HEK293 (cell line): ENCODE results near the gene WASF3.

Experiments
- CTCF ChIA-PET: fragments of 350-600 bp; formaldehyde crosslinking; extraction: SDS; loops from one replicate; lab custom pipeline; 2021; ENCODE audit warnings: antibody characterized with exemption; lab: Yijun Ruan, JAX
- POLR2A ChIA-PET: fragments of 300-600 bp; formaldehyde crosslinking; extraction: SDS; loops from one replicate; lab custom pipeline; 2020; ENCODE audit warnings: antibody characterized with exemption, inconsistent platforms; lab: Yijun Ruan, JAX
- H3K27ac ChIP-seq: fragments of 200-500 bp; sonication (Bioruptor generic); 2 replicates; pipeline ENCODE4 v1.5.1; 2014; ENCODE audit warnings: low read depth, low read length, control low read depth, inconsistent platforms; ENCODE audit errors: extremely low read depth
- H3K36me3 ChIP-seq, 2 experiments: fragments of 200-500 bp in 1 of 2; sonication (Bioruptor generic) in 1 of 2; 1 replicate in 1 of 2; 2 replicates in 1 of 2; pipeline ENCODE4 v1.5.1; 2014 to 2017; ENCODE audit warnings: inconsistent platforms in 2 of 2, low read length in 2 of 2; ENCODE audit not compliant: control insufficient read depth in 2 of 2, insufficient read depth in 1 of 2
- H3K4me1 ChIP-seq: fragments of 200-500 bp; sonication (Bioruptor generic); 2 replicates; pipeline ENCODE4 v1.5.1; 2014; ENCODE audit warnings: mild to moderate bottlenecking, low read length, inconsistent platforms; ENCODE audit not compliant: control insufficient read depth, insufficient read depth
- H3K4me3 ChIP-seq: 2 replicates; pipeline ENCODE4 v1.5.1; 2011; ENCODE audit warnings: low read depth, mild to moderate bottlenecking, control low read depth, low read length, moderate library complexity
- H3K9me3 ChIP-seq: fragments of 200-500 bp; sonication (Bioruptor generic); 2 replicates; pipeline ENCODE4 v1.5.1; 2014; ENCODE audit warnings: low read depth, low read length, inconsistent platforms; ENCODE audit not compliant: control insufficient read depth, insufficient read depth
- GFI1B ChIP-seq: fragments of 450-650 bp; formaldehyde crosslinking; IDR thresholded peaks from 2 replicates; pipeline ENCODE4 v1.5.1; 2016; ENCODE audit warnings: missing biosample characterization, missing genetic modification characterization
- GLI2 ChIP-seq: fragments of 450-650 bp; formaldehyde crosslinking; IDR thresholded peaks from 2 replicates; pipeline ENCODE4; 2017; ENCODE audit warnings: missing biosample characterization, missing genetic modification characterization, low read depth, borderline replicate concordance
- ZNF146 ChIP-seq: fragments of 450-650 bp; formaldehyde crosslinking; IDR thresholded peaks from 2 replicates; pipeline ENCODE4 v1.5.1; 2016; ENCODE audit warnings: missing biosample characterization, missing genetic modification characterization
- ZNF211 ChIP-seq: fragments of 450-650 bp; formaldehyde crosslinking; IDR thresholded peaks from 2 replicates; pipeline ENCODE4 v1.5.1; 2016; ENCODE audit warnings: low read depth, missing biosample characterization, missing genetic modification characterization
- ZNF221 ChIP-seq: fragments of 450-650 bp; formaldehyde crosslinking; IDR thresholded peaks from 2 replicates; pipeline ENCODE4 v1.5.1; 2017; ENCODE audit warnings: missing biosample characterization, missing genetic modification characterization, borderline replicate concordance
- ZNF23 ChIP-seq: fragments of 450-650 bp; formaldehyde crosslinking; IDR thresholded peaks from 2 replicates; pipeline ENCODE4 v1.5.1; 2016; ENCODE audit warnings: missing biosample characterization, missing genetic modification characterization, borderline replicate concordance
- ZNF394 ChIP-seq: fragments of 450-650 bp; formaldehyde crosslinking; IDR thresholded peaks from 2 replicates; pipeline ENCODE4 v1.5.1; 2016; ENCODE audit warnings: missing biosample characterization, missing genetic modification characterization, mild to moderate bottlenecking, moderate library complexity, borderline replicate concordance
- ZNF596 ChIP-seq: fragments of 450-650 bp; IDR thresholded peaks from 2 replicates; pipeline ENCODE4 v1.5.0; 2018; ENCODE audit warnings: missing biosample characterization, mild to moderate bottlenecking, missing genetic modification characterization, moderate library complexity
- ZNF600 ChIP-seq: fragments of 450-650 bp; formaldehyde crosslinking; IDR thresholded peaks from 2 replicates; pipeline ENCODE4 v1.5.1; 2016; ENCODE audit warnings: missing biosample characterization, missing genetic modification characterization
- ZNF701 ChIP-seq: fragments of 450-650 bp; formaldehyde crosslinking; IDR thresholded peaks from 2 replicates; pipeline ENCODE4 v1.5.1; 2016; ENCODE audit warnings: missing biosample characterization, missing genetic modification characterization
- ZNF830 ChIP-seq: fragments of 450-650 bp; IDR thresholded peaks from 2 replicates; pipeline ENCODE4 v1.5.0; 2018; ENCODE audit warnings: missing biosample characterization, missing genetic modification characterization, low read depth, mild to moderate bottlenecking, moderate library complexity
- TF ChIP-seq, protein P1 (sequence below): fragments of 450-650 bp; formaldehyde crosslinking; IDR thresholded peaks from 2 replicates; pipeline ENCODE4 v1.5.1; 2017; ENCODE audit warnings: missing biosample characterization, missing genetic modification characterization
- TF ChIP-seq, protein P2 (sequence below): fragments of 450-650 bp; formaldehyde crosslinking; IDR thresholded peaks from 2 replicates; pipeline ENCODE4 v1.5.1; 2016; ENCODE audit warnings: missing biosample characterization, missing genetic modification characterization
- TF ChIP-seq, protein P3 (sequence below): fragments of 450-650 bp; formaldehyde crosslinking; IDR thresholded peaks from 2 replicates; pipeline ENCODE4 v1.5.0; 2017; ENCODE audit warnings: missing biosample characterization, missing genetic modification characterization, borderline replicate concordance
- TF ChIP-seq, protein P4 (sequence below): fragments of 450-650 bp; formaldehyde crosslinking; IDR thresholded peaks from 2 replicates; pipeline ENCODE4 v1.5.1; 2017; ENCODE audit warnings: missing biosample characterization, mild to moderate bottlenecking, missing genetic modification characterization, moderate library complexity

The WASF3 gene

DNA sequence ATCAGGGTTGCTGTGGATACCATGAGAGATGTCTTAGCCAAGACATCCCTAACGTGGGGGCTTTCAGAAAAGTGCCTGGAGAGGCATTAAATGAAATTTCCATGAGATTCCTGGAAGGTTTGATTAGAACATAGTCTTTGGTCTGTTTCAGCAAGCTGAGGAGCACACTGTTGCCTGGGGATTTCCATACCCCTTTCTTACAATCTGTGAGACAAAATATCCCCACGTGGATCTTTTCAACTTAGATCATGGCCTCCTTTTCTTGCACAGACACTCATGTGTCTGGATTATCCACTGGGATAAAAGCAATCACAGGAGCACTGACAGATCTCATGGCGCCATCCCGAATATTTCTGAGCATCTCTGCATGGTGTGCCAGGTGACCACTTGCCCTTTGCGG, 161.4 kb downstream of the WASF3 start:
- TF ChIP-seq GLI2 (no peak), ZNF221 (no peak), ZNF211 (tag by site-specific recombination) (no peak), ZNF701 (tag by site-specific recombination) (no peak), ZNF146 (tag by site-specific recombination) (no peak), ZNF23 (tag by site-specific recombination) (no peak)
- TF ChIP-seq, protein P1, sequence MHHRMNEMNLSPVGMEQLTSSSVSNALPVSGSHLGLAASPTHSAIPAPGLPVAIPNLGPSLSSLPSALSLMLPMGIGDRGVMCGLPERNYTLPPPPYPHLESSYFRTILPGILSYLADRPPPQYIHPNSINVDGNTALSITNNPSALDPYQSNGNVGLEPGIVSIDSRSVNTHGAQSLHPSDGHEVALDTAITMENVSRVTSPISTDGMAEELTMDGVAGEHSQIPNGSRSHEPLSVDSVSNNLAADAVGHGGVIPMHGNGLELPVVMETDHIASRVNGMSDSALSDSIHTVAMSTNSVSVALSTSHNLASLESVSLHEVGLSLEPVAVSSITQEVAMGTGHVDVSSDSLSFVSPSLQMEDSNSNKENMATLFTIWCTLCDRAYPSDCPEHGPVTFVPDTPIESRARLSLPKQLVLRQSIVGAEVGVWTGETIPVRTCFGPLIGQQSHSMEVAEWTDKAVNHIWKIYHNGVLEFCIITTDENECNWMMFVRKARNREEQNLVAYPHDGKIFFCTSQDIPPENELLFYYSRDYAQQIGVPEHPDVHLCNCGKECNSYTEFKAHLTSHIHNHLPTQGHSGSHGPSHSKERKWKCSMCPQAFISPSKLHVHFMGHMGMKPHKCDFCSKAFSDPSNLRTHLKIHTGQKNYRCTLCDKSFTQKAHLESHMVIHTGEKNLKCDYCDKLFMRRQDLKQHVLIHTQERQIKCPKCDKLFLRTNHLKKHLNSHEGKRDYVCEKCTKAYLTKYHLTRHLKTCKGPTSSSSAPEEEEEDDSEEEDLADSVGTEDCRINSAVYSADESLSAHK (tag by site-specific recombination) = no peak
- TF ChIP-seq, protein P2, sequence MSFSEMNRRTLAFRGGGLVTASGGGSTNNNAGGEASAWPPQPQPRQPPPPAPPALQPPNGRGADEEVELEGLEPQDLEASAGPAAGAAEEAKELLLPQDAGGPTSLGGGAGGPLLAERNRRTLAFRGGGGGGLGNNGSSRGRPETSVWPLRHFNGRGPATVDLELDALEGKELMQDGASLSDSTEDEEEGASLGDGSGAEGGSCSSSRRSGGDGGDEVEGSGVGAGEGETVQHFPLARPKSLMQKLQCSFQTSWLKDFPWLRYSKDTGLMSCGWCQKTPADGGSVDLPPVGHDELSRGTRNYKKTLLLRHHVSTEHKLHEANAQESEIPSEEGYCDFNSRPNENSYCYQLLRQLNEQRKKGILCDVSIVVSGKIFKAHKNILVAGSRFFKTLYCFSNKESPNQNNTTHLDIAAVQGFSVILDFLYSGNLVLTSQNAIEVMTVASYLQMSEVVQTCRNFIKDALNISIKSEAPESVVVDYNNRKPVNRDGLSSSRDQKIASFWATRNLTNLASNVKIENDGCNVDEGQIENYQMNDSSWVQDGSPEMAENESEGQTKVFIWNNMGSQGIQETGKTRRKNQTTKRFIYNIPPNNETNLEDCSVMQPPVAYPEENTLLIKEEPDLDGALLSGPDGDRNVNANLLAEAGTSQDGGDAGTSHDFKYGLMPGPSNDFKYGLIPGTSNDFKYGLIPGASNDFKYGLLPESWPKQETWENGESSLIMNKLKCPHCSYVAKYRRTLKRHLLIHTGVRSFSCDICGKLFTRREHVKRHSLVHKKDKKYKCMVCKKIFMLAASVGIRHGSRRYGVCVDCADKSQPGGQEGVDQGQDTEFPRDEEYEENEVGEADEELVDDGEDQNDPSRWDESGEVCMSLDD (tag by site-specific recombination) = no peak
- Histone ChIP-seq H3K9me3 (no peaks in the 10 kb centered on the region), H3K27ac (no peak overlapping the region), H3K36me3 (no peaks in the 10 kb centered on the region), H3K4me1 (no peaks in the 10 kb centered on the region), H3K4me3 (no peak overlapping the region)
- ChIA-PET CTCF (interaction anchor here (0.6 to 1.9 kb wide), 4 partner anchors 20 to 284 kb away, joined by 3 to 6 read pairs (median 4); no protein-coding TSS in a partner anchor), POLR2A (no interaction called here)

DNA sequence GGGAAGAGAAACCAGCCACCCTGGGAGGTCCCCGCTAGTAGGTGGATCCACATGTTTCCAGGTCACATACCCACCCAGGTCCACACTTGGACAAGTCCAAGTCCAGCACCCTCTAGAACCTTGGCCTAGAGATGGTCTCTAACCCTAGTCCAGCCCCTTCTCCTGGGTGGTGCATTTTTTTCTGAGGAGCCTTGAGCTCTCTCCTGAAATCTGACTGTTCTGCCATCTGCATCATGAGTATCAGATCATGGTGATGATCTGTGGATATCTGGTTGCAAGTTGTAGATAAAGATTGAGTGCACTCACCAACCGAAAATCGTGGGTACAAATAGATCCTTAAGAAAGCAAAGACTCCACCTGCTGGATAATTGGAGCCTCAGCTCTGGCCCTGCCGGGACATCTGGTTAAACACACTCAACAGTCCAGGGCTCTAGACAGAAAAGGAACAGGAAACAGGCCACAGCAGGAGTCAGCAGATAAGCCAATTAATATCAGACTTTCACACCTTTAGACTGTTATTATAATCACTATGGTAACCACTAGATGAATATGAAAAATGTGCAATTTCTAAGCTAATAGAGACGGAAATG, 162.0 kb downstream of the WASF3 start:
- no peaks in the 10 kb centered on the region for H3K36me3 ChIP-seq
- H3K4me1 ChIP-seq = no peaks in the 10 kb centered on the region
- POLR2A ChIA-PET = no interaction called here
- H3K4me3 ChIP-seq = no peak overlapping the region
- CTCF ChIA-PET = interaction anchor here (0.6 to 2.1 kb wide), 4 partner anchors 21 to 517 kb away, joined by 3 to 6 read pairs (median 4); no protein-coding TSS in a partner anchor
- TF ChIP-seq ZNF394 (tag by site-specific recombination) (no peak), ZNF600 (tag by site-specific recombination) (no peak), ZNF596 (no peak), GFI1B (tag by site-specific recombination) (no peak), ZNF830 (tag by site-specific recombination) (no peak)
- TF ChIP-seq, protein P3, sequence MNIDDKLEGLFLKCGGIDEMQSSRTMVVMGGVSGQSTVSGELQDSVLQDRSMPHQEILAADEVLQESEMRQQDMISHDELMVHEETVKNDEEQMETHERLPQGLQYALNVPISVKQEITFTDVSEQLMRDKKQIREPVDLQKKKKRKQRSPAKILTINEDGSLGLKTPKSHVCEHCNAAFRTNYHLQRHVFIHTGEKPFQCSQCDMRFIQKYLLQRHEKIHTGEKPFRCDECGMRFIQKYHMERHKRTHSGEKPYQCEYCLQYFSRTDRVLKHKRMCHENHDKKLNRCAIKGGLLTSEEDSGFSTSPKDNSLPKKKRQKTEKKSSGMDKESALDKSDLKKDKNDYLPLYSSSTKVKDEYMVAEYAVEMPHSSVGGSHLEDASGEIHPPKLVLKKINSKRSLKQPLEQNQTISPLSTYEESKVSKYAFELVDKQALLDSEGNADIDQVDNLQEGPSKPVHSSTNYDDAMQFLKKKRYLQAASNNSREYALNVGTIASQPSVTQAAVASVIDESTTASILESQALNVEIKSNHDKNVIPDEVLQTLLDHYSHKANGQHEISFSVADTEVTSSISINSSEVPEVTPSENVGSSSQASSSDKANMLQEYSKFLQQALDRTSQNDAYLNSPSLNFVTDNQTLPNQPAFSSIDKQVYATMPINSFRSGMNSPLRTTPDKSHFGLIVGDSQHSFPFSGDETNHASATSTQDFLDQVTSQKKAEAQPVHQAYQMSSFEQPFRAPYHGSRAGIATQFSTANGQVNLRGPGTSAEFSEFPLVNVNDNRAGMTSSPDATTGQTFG = no peak
- TF ChIP-seq, protein P4, sequence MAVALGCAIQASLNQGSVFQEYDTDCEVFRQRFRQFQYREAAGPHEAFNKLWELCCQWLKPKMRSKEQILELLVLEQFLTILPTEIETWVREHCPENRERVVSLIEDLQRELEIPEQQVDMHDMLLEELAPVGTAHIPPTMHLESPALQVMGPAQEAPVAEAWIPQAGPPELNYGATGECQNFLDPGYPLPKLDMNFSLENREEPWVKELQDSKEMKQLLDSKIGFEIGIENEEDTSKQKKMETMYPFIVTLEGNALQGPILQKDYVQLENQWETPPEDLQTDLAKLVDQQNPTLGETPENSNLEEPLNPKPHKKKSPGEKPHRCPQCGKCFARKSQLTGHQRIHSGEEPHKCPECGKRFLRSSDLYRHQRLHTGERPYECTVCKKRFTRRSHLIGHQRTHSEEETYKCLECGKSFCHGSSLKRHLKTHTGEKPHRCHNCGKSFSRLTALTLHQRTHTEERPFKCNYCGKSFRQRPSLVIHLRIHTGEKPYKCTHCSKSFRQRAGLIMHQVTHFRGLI (tag by site-specific recombination) = no peak
- H3K27ac ChIP-seq = no peak overlapping the region
- no peaks in the 10 kb centered on the region for H3K9me3 ChIP-seq
